Activated CD8-positive, alpha-beta T cell treated with anti-CD3 and anti-CD28 coated beads, Interleukin-2, amount 10 ng/mL, durations not matched to agents 7 days and 5 days (primary cell): ENCODE data around the gene ATRX. TPM values are rescaled to one million over a fixed set of nuclear protein-coding genes. Genes with fewer than 3 reads are reported as not detected.
A peak's percentile ranks its signal among the peaks of the same experiment; 100 is the strongest.
"Not testable (repeated sequence)": the region's sequence is repeated elsewhere in the genome, so short reads cannot be mapped to it uniquely, and the experiment has no call there.

ENCODE experiments used
- ATAC-seq: fragments of 150-1000 bp; cut with Tn5 transposase; one replicate; pipeline ENCODE4 v1.10.0; 2021; ENCODE audit warnings: moderate library complexity
- CTCF ChIA-PET: fragments of 350-600 bp; sonication (Branson Sonifier 250); formaldehyde crosslinking; loops from one replicate; lab custom pipeline; 2021; ENCODE audit warnings: antibody characterized with exemption; lab: Charles Lee
- POLR2A ChIA-PET: fragments of 350-600 bp; sonication (Branson Sonifier 250); formaldehyde crosslinking; loops from one replicate; lab custom pipeline; 2021; ENCODE audit warnings: antibody characterized with exemption; lab: Charles Lee
- DNase-seq: peaks from one replicate; pipeline ENCODE4 v3.0.0-alpha.2; 2020
- H3K27ac Mint-ChIP-seq: one replicate; pipeline ENCODE4 v1.8.0; 2021; ENCODE audit warnings: mild to moderate bottlenecking, mixed read lengths
- H3K27me3 Mint-ChIP-seq: one replicate; pipeline ENCODE4 v1.8.0; 2021; ENCODE audit warnings: low read depth, mixed read lengths
- H3K36me3 Mint-ChIP-seq: one replicate; pipeline ENCODE4 v1.8.0; 2021; ENCODE audit warnings: low read depth, mixed read lengths
- H3K4me1 Mint-ChIP-seq: one replicate; pipeline ENCODE4 v1.8.0; 2021; ENCODE audit warnings: low read depth, mixed read lengths
- H3K4me3 Mint-ChIP-seq: one replicate; pipeline ENCODE4 v1.8.0; 2021; ENCODE audit warnings: mild to moderate bottlenecking, mixed read lengths
- H3K9me3 Mint-ChIP-seq: one replicate; pipeline ENCODE4 v1.8.0; 2022; ENCODE audit warnings: mixed read lengths; ENCODE audit not compliant: insufficient read depth
- total RNA-seq, 2 experiments: library from RNA; stranded (reverse); gene quantifications; one replicate each; pipeline ENCODE4 v1.2.3, GENCODE V29; 2021

ATRX gene
- total RNA-seq, 2 experiments from 2014 or later: 59.9 to 65.8 TPM

DNA sequence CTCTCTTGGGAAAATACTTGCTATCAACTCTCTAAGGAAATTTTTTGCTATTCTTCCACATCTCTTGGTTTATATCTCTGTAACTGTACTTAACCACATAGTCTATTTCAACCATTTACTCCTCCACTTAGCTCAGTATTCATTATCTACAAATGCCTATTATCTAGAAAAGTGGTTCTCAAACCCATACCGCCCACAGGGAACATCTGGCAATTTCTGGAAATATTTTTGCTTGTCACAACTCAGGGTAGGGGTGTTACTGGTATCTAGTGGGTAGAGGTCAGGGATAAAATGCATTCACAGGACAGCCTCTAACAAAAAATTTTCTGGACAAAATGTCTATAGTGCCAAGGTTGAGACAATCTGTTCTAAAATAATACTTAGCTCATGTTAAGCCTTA is 14.4 kb downstream of the ATRX start:
- H3K36me3 Mint-ChIP-seq: peaks cover 12% of the 10 kb centered on the region
- ATAC-seq: no peak
- ChIA-PET CTCF (no interaction called here), POLR2A (no interaction called here)
- no peak overlapping the region for H3K27ac Mint-ChIP-seq
- no peaks in the 10 kb centered on the region for H3K27me3 Mint-ChIP-seq
- no peaks in the 10 kb centered on the region for H3K9me3 Mint-ChIP-seq
- H3K4me1 Mint-ChIP-seq: peaks cover 20% of the 10 kb centered on the region
- no peak for DNase-seq
- H3K4me3 Mint-ChIP-seq: no peak overlapping the region

DNA sequence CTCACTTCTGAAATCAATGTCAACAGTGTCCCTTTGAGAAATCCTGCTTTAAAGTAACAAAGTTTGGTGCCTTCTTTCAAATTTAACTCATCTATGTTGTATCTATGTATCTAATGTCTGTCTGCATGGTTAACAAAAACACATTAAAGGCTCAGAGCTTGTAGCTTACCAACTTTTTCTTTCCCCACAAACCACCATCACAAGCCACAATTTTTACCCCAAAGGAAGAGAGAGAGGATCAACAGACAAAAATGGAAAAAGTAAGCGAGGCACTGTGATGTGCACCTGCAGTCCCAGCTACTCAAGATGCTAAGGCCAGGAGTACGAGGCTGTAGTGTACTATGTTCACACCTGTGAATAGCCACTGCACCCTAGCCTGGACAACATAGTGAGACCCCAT is 17.2 kb downstream of the ATRX start:
- Mint-ChIP-seq H3K9me3 (no peaks in the 10 kb centered on the region), H3K4me3 (no peak overlapping the region), H3K27me3 (no peaks in the 10 kb centered on the region), H3K36me3 (peaks cover 14% of the 10 kb centered on the region), H3K27ac (peak overlapping the region; percentile 46), H3K4me1 (peaks cover 20% of the 10 kb centered on the region)
- ChIA-PET CTCF (no interaction called here), POLR2A (interaction anchor here (0.6 kb wide), 1 partner anchor 369 kb away, joined by 4 read pairs; no protein-coding TSS in a partner anchor)
- ATAC-seq: peak; percentile 75
- DNase-seq: peak; percentile 56

DNA sequence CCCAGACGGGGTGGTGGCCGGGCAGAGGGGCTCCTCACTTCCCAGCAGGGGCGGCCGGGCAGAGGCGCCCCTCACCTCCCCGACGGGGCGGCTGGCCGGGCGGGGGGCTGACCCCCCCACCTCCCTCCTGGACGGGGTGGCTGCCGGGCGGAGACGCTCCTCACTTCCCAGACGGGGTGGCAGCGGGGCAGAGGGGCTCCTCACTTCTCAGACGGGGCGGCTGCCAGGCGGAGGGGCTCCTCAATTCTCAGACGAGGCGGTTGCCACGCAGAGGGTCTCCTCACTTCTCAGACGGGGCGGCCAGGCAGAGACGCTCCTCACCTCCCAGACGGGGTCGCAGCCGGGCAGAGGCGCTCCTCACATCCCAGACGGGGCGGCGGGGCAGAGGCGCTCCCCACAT is 19.8 kb downstream of the ATRX start:
- H3K4me3 Mint-ChIP-seq, H3K9me3 Mint-ChIP-seq, POLR2A ChIA-PET, H3K27ac Mint-ChIP-seq, DNase-seq, ATAC-seq, CTCF ChIA-PET, H3K27me3 Mint-ChIP-seq: not testable (repeated sequence)
- Mint-ChIP-seq H3K36me3 (peaks cover 13% of the 10 kb centered on the region), H3K4me1 (peaks cover 20% of the 10 kb centered on the region)

DNA sequence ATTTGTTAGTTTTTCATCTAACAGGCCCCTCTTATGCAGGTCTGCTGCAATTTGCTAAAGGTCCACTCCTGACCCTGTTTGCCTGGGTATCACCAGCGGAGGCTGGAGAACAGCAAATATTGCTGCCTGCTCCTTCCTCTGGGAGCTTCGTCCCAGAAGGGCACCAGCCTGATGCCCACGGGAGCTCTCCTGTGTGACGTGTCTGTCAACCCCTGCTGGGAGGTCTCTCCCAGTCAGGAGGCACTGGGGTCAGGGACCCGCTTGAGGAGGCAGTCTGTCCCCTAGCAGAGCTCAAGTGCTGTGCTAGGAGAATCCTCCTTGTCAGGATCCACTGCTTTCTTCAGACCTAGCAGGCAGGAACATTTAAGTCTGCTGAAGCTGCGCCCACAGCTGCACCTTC is 30.5 kb downstream of the ATRX start:
- CTCF ChIA-PET: no interaction called here
- H3K4me1 Mint-ChIP-seq: no peaks in the 10 kb centered on the region
- no peak for ATAC-seq

DNA sequence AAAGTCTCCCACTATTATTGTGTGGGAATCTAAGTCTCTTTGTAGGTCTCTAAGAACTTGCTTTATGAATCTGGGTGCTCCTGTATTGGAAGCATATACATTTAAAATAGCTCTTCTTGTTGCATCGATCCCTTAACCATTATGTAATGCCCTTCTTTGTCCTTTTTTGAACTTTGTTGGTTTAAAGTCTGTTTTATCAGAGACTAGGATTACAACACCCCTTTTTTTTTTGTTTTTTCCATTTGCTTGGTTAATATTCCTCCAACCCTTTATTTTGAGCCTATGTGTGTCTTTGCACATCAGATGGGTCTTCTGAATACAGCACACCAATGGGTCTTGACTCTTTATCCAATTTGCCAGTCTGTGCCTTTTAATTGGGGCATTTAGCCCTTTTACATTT is 32.1 kb downstream of the ATRX start:
- not testable (repeated sequence) for H3K27me3 Mint-ChIP-seq, DNase-seq, ATAC-seq, H3K4me1 Mint-ChIP-seq, H3K4me3 Mint-ChIP-seq, H3K27ac Mint-ChIP-seq
- ChIA-PET CTCF (interaction anchor here (0.7 kb wide), 1 partner anchor 472 kb away, joined by 3 read pairs; no protein-coding TSS in a partner anchor), POLR2A (interaction anchor here (0.6 to 0.7 kb wide), 2 partner anchors 344 to 1458 kb away, joined by 3 read pairs; no protein-coding TSS in a partner anchor)
- Mint-ChIP-seq H3K36me3 (peaks cover 15% of the 10 kb centered on the region), H3K9me3 (peaks cover 14% of the 10 kb centered on the region)

More for the DNA sequence above, 30.5 kb downstream of the ATRX start:
- Mint-ChIP-seq H3K27ac (no peak overlapping the region), H3K4me3 (no peak overlapping the region), H3K36me3 (peaks cover 15% of the 10 kb centered on the region), H3K9me3 (peaks cover 14% of the 10 kb centered on the region), H3K27me3 (no peaks in the 10 kb centered on the region)
- DNase-seq: no peak
- POLR2A ChIA-PET: no interaction called here

DNA sequence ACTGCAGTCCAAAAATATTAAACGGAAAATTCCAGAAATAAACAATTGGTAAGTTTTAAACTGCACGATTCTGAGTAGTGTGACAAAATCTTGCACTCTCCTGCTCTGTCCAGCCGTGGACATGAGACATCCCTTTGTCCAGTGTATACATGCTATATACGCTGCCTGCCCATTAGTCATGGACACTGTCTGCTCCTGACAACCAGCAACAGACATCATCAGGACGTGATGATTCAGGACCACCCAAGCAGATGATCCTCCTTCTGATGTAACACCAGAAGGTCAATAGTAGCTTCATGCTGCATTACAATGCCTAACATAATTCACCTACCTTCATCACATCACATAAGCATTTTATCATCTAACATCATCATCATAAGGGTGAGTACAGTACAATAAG is 36.3 kb downstream of the ATRX start:
- no peak for DNase-seq
- H3K36me3 Mint-ChIP-seq: peaks cover 13% of the 10 kb centered on the region
- H3K4me3 Mint-ChIP-seq: no peak overlapping the region
- H3K4me1 Mint-ChIP-seq: peaks cover 4% of the 10 kb centered on the region
- ChIA-PET CTCF (no interaction called here), POLR2A (no interaction called here)
- no peak overlapping the region for H3K27ac Mint-ChIP-seq
- no peaks in the 10 kb centered on the region for H3K27me3 Mint-ChIP-seq
- ATAC-seq: no peak
- peaks cover 14% of the 10 kb centered on the region for H3K9me3 Mint-ChIP-seq

DNA sequence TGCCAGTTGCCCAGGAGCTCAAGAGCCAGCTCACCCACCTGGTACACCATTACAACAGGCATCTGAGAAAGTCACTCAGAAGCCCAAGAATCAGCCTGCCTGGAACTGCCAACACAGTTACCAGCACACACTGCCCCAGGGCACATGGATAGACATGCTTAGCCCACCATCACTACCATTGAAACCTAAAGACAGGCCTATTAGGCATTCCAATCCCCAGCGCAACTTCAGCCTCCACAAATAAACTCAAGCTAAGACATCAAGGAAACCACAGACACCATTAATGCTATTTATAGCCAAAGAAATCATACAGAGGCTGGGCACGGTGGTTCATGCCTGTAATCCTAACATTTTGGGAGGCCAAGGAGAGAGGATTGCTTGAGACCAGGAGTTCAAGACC is 42.3 kb downstream of the ATRX start:
- no peaks in the 10 kb centered on the region for H3K27me3 Mint-ChIP-seq
- H3K4me1 Mint-ChIP-seq: peaks cover 29% of the 10 kb centered on the region

DNA sequence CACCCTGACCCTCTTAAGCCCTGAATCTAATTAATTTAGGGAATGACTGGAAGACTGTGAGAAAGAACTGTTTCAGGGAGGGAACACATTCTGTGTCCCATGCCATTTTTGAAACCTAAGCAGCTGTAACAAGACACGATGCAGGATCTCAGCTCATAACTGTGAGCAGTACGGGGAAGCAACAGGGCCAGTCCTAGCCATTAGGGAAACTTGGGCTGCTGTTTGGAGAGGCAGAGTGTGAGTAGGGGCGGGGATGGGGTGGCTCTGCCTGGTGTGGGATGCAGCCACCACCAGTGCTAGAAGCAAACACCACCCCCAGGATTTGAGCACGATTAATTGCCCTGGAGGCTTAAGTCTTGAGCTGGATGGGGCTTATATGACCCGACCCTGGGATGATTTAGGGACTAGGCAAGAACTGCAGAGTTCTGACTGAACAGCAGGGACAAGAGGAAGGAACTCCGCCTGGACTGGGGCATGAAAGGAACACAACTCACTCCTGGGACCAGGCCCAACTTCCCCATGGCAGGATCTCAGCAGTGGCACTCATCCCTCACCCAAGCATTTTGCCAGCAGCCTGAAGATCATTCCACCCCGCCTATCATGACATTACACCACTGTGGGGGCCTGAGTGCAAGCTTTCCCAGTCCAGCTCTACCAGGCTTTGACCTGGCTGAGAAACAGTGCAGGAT is 43.1 kb downstream of the ATRX start:
- ATAC-seq (no peak), DNase-seq (no peak)
- ChIA-PET CTCF (no interaction called here), POLR2A (no interaction called here)
- Mint-ChIP-seq H3K27me3 (no peaks in the 10 kb centered on the region), H3K4me1 (peaks cover 29% of the 10 kb centered on the region), H3K4me3 (no peak overlapping the region), H3K27ac (no peak overlapping the region), H3K9me3 (no peaks in the 10 kb centered on the region), H3K36me3 (peaks cover 4% of the 10 kb centered on the region)

More for the DNA sequence above, 42.3 kb downstream of the ATRX start:
- Mint-ChIP-seq H3K36me3 (peaks cover 6% of the 10 kb centered on the region), H3K9me3 (no peaks in the 10 kb centered on the region), H3K4me3 (no peak overlapping the region), H3K27ac (no peak overlapping the region)
- ATAC-seq: no peak
- ChIA-PET POLR2A (no interaction called here), CTCF (no interaction called here)
- no peak for DNase-seq

DNA sequence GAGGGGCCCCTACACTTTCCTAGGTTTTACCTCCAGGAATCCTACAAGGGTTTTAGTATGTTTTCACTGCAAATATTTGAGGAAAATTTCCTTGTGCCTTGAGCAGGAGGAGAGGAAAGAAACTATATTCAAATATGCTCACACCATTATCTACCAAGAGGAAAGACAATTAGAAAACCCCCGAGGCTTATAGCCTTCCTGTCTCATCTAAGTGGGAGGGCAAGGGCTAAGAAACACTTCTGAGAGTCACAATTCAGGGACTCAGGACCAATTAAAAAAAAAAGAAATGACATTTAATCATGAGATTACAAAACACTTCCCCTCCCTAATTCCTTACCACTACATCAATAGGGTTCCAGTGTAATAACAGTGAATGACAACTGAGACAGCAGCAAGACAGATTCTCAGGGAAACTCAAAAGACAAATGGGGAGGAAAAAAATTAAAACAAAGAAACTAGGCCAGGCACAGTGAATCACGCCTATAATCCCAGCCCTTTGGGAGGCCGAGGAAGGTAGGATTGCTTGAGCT is 45.6 kb downstream of the ATRX start:
- no peaks in the 10 kb centered on the region for H3K27me3 Mint-ChIP-seq
- DNase-seq: no peak
- ChIA-PET POLR2A (no interaction called here), CTCF (no interaction called here)
- H3K27ac Mint-ChIP-seq: no peak overlapping the region
- peaks cover 7% of the 10 kb centered on the region for H3K36me3 Mint-ChIP-seq
- no peak for ATAC-seq
- H3K4me1 Mint-ChIP-seq: peaks cover 29% of the 10 kb centered on the region
- no peak overlapping the region for H3K4me3 Mint-ChIP-seq
- no peaks in the 10 kb centered on the region for H3K9me3 Mint-ChIP-seq

DNA sequence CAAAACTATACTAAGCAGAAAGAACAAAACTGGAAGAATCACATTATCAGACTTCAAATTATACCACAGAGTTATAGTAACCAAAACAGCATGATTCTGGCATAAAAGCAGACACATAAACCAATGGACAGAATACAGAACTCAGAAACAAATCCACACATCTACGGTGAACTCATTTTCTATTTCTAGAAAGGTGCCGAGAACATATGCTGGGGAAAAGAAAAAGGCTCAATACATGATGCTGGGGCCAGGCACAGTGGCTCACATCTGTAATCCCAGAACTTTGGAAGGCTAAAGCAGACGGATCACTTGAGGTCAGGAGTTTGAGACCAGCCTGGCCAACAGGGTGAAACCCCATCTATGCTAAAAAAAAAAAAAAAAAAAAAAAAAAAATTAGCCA is 52.7 kb downstream of the ATRX start:
- POLR2A ChIA-PET: no interaction called here
- no peak for ATAC-seq

DNA sequence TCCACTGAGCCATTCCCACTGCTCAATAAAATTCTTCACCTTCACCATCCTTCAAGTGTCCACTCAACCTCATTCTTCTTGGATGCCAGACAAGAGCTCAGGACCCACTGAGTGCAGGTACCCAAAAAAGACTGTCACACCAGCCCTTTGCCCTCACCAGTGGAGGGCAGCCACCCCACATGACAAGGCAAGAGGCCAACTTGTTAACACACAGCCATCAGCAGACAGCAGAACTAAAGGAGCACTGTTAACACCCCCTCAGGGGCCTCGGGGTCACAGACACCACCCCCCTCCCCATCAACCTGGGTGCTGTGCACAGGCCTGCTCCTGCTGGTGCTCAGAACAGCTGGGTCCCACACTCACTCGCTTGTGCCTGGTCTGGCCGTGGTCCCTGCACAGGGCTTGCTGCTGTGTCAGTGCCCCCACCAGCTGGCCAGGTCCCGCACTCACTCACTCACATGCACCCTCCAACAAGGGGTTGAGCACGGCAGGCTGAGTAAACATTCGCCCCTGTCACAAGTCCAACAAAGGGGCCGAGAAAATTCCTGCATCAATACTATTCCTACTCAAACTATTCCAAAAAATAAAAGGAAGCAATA is 54.1 kb downstream of the ATRX start:
- ChIA-PET CTCF (no interaction called here), POLR2A (no interaction called here)
- peaks cover 6% of the 10 kb centered on the region for H3K36me3 Mint-ChIP-seq
- peaks cover 5% of the 10 kb centered on the region for H3K4me1 Mint-ChIP-seq
- H3K9me3 Mint-ChIP-seq: no peaks in the 10 kb centered on the region
- H3K27ac Mint-ChIP-seq: no peak overlapping the region
- no peak overlapping the region for H3K4me3 Mint-ChIP-seq
- no peaks in the 10 kb centered on the region for H3K27me3 Mint-ChIP-seq
- ATAC-seq: no peak
- DNase-seq: no peak

More for the DNA sequence above, 52.7 kb downstream of the ATRX start:
- no peak overlapping the region for H3K27ac Mint-ChIP-seq
- H3K27me3 Mint-ChIP-seq: no peaks in the 10 kb centered on the region
- no peaks in the 10 kb centered on the region for H3K9me3 Mint-ChIP-seq
- peaks cover 3% of the 10 kb centered on the region for H3K36me3 Mint-ChIP-seq
- no peak for DNase-seq
- H3K4me3 Mint-ChIP-seq: no peak overlapping the region
- H3K4me1 Mint-ChIP-seq: peaks cover 5% of the 10 kb centered on the region
- CTCF ChIA-PET: no interaction called here

DNA sequence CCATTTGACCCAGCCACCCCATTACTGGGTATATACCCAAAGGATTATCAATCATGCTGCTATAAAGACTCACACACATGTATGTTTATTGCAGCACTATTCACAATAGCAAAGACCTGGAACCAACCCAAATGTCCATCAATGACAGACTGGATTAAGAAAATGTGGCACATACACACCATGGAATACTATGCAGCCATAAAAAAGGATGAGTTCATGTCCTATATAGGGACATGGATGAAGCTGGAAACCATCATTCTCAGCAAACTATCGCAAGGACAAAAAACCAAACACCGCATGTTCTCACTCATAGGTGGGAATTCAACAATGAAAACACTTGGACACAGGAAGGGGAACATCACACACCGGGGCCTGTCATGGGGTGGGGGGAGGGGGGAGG is 59.9 kb downstream of the ATRX start:
- ATAC-seq, H3K4me3 Mint-ChIP-seq, H3K27ac Mint-ChIP-seq, CTCF ChIA-PET, H3K4me1 Mint-ChIP-seq, H3K27me3 Mint-ChIP-seq, POLR2A ChIA-PET, H3K9me3 Mint-ChIP-seq, DNase-seq: not testable (repeated sequence)
- peaks cover 22% of the 10 kb centered on the region for H3K36me3 Mint-ChIP-seq
